Activated naive CD8-positive, alpha-beta T cell treated with anti-CD3 and anti-CD28 coated beads, Interleukin-2, amount 50 U/mL, for 16 hours (primary cell): ENCODE results near the gene SLC1A7.

Experiments used
- DNase-seq: peaks from one replicate; pipeline ENCODE4 v3.0.0-alpha.2; 2020; ENCODE audit warnings: low read depth, low spot score

SLC1A7 gene

DNA sequence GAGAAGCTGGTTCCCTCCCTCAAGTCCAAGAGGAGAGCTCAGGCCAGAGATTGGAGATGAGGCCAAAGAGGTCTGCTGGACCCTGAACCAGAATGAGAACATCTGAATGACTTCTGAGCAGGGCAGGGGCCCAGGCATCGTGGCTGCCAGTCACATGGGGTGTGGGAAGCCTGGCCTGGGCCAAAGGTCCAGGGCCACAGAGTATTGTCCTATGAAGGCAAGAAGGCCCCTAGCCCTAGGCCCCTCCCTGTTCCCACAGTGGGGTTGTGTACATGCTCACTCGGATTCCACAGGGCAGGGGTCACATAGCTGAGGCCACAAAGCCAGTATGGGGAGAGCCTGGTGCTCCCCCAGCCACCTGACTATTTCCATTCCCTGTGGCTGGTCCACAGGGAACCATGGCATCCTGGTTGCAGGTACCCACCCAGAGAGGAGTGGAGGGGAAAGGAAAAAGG is 18.5 kb upstream of the SLC1A7 start:
- DNase-seq = no peak

DNA sequence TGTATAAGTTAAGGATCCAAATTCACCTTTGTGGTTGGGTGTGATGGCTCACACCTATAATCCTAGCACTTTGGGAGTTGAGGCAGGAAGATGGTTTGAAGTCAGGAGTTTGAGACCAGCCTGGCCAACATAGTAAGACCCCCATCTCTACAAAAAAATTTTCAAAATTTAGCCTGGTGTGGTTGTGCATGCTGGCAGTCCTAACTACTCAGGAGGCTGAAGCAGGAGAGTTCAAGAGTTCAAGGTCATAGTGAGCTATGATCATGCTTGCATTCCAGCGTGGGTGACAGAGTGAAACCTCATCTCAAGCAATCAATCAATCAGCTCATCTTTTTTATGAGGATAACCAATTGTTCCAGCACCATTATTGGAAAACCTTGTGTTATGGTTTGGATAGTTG is 16.5 kb upstream of the SLC1A7 start:
- no peak for DNase-seq

DNA sequence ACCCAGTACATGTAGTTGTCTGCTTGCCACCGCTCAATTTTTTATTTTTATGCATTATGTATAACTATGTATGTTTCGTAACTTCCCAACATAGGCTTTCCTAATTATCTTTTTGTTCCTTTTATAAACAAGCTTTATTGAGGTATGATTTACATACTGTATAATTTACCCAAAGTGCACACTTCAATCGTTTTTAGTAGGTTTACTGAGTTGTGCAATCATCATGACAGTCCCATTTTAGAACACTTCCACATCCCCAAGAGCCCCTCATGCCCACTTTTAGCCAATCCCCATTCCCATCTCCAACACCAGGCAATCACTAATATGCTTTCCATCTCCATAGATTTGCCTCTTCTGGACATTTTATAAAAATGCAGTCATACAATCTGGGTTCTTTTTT is 14.3 kb upstream of the SLC1A7 start:
- DNase-seq = no peak

DNA sequence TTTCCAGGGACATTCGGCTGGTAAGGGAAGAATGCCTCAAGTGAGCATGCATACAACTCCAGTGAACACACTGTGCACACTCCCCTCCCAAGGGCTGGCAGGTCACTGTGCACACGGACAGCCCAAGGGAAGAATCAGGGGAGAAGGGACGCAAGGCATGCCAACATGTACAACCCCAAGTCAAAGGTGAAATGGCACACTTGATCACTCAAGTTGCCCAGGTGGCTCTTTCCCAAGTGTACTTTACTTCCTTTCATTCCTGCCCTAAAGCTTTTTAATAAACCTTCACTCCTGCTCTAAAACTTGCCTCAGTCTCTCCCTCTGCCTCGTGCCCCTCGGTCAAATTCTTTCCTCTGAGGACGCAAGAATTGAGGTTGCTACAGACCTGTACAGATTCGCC is 13.5 kb upstream of the SLC1A7 start:
- DNase-seq = no peak

DNA sequence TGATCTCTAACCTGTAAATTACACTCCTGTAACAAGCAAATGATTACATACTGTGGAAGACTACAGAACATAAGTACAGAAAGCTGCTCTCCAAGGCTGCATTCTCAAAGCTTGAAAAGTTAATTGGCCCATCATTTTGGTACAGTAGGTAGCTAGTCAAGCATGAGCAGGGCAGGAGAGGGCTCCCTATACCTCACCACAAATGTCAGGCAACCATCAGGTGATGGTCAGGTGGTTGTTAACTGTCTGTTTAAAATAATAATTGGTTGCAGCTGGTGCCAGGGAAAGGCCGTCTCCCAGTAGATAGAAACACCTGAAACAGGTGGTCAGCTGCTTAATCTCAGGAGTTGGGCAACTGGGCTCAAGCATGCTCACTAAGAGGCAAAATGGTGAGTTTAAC is 13.1 kb upstream of the SLC1A7 start:
- DNase-seq = no peak

DNA sequence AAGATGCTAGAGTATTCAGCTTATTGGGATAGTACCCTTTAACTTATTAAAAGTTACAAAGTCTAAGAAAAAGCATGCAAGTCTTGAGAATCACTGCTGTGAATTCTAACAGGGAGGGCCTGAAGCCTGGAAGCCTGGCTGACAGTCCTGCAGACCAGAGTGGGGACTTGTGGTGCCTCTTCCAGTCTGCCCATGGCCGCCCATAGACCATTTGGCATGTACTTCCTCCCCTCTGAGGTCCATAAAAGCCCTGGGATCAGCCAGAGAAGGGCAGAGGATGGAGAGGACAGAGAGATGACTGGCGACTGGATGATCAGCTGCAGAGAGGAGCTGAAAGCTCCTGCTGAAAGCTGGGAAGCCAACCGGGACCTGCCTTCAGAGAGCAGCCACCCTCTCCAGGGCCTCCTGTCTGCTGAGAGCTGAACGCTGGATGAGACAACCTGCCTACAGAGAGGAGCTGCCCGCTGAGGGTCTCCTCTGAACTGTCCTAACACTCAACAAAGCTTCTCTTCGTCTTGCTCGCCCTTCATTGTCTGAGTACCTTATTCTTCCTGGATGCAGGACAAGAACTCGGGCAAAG is 12.5 kb upstream of the SLC1A7 start:
- no peak for DNase-seq

DNA sequence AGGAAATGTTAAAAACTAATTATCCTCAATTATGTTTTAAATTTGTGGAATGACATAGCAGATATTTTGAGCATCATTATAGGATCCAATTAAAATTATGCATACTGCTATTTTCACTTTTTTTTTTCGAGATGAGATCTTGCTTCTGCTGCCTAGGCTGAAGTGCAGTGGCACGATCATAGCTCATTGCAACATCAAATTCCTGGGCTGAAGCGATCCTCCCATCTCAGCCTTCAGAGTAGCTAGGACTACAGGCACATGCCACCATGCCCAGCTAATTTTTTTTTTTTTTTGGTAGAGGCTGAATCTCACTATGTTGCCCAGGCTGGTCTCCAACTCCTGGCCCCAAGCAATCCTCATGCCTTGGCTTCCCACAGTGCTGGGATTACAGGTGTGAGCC is 11.3 kb upstream of the SLC1A7 start:
- no peak for DNase-seq

DNA sequence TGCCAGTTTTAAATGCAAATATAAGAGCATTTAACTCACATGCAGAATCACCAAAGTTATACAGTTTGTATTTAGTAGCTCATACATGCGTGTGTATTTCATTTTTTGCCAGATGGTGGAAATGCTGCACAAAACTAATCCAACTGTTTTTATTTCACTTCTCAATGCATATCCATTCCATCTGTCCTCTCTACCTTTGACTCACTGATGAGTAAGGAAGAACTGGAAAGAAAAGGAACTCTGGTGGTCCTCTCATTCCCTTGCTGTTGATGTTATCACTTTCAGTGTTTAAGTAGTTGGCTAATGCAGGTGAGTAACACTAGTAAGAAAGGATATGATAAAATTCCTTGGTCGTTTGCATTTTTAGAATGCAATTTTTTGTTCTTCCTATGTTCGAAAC is 5.7 kb upstream of the SLC1A7 start:
- DNase-seq = no peak

DNA sequence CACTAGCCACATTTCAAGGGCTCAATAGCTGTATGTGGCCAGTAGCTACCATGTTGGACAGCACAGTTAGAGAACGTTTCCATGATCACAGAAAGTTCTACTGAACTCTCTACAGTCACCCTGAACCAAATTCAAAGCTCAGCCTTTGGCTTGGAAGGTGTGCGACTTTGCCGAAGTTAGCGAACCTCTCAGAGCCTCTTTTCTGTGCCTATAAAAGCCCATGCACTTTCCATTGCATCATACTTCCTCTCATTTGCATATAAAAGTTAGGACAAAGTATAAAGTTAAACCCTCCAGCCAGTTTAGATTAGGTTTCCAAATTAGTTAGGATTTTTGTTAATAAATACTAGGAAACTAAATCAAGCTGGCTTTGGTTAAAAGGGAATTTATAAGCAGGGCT is 4.7 kb upstream of the SLC1A7 start:
- DNase-seq = no peak

DNA sequence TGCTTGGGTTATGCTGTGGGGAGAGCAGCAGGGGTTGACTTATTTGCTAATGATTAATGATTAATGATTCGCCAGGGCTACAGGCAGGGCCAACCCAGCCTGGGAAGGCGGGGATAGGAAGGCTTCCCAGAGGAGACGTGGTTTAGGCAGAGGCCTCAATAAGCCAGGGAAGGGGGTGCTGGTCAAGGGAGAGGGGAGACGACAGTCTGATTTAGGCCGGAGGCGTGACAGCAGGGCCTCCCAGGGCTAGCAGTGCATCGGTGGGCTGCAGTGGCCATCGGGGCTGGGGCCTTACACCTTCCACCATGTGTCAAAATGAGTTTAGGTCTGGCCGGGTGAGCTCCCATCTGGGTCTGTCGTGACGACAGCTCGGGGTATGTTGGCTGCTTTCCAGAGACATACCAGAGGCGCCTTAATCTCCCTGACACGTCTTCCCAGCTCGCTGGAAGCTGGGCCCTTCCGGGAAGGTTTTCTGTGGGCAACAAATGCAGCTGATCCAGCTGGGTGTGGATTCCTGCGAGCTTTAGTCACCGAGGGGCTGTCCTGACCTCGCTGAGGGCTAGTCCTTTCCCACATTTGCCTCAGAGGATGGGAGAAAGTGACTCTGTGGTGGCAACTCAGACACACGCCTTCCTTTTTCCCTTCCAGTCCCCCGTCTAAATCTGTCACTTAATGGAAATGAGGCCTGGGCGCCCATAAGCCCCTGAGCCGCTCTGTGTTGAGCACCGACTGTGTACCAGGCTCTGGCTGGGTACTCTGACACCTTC is 3.7 kb upstream of the SLC1A7 start:
- no peak for DNase-seq

DNA sequence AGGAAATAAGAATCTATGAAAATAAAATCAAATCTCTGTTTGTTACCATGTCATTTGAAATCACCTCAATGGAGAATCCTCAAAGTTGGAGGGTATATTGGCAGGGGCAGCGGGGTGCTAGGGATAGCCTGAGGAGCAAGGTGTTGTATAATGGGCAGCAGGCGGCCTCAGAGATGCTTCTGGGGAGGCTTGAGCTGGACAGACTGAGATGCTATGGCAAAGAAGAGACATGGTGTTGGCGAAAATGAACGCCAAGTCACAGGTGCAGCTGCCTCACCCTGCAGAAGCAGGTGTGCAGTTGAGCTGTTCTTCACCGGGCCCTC is 3.1 kb upstream of the SLC1A7 start:
- DNase-seq = no peak

DNA sequence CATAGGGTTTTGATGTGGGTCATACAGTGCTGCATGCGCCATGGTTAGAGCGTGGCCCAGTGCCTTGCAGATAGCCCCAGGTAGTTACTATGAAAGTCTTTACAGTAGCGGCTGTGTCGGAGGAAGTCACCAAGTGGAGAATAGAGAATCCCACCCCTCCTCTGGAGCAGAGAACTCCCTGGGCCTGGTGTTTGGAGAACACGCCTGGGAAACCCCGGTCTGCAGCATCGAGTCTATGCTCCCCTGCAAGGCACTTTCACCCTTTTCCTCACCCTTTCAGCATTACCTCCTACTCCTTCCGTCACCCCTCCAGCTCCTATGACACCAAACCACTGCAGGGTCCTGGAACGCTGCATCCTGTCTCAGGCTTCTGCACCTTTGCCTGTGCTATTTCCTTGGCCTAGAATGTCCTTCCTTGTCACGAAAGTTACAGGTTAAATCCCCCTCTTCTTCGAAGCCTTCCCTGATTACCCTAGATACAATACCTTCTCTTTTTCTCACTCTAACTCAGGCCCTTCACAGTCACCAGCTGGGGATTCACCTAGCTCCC is 2.7 kb upstream of the SLC1A7 start:
- no peak for DNase-seq

DNA sequence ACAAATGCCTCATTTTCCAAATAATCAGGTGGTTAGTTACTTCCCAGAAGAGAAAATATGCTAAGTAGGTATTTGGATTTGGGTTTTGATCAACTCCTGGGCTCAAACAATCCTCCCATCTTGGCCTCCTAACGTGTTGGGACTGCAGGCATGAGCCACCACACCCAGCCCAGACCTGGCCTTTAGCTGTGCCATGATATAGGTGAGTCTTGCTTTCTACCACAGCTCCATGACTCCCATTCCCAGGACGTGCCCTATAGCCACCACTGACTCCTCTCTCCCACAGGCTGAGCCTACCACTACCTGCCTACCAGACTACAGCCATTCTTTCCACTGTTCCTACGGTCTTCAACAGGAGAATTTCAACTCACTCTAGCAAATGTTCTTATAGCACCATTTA is 1.8 kb upstream of the SLC1A7 start:
- no peak for DNase-seq

DNA sequence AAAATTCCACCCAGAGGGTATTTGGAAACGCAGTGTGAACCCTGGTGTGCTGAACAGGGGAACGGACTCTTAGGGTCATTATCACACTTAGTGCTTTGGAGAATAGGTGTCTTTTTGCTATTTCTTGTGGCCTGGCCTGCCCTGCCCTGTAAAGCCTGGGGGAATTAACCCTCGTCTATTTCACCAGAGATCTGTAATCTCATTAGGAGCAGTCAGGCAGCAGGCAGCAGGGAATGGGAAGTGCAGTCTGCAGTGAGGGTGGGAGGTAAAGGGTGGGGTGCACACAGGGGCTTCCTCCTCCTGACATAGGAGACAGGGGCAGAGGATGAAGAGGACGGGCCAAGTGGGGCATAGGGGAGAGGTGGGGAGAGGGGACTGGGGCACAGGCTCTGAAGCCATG is 1.1 kb upstream of the SLC1A7 start:
- DNase-seq = no peak

DNA sequence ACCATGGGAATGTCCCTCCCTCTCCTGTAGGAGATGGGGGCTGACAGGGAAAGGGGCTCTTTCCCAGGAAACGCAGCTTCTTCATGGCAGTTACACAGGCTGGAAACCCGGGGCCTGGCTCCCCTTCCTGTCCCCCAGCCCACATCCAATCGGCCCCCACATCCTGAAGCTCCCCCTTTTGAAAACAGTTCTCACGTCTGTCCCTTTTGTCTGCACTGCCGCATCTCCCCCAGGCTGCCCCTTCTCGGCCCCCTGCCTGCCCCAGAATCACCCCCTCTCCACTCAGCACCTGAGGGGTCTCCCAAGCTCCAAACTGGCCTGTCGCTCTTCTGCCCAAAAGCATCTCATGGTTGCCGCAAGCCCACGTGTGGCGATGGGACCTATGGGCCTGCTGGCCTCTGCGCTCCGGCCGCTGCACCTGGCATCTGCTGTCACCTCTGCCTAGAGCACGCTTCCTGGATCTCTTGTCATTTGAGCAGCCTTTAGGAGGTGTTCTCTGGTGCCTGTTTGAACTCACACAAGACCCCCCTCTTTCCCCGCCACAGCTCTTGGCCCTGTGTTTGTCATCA is 867 bp downstream of the SLC1A7 start:
- DNase-seq = no peak

DNA sequence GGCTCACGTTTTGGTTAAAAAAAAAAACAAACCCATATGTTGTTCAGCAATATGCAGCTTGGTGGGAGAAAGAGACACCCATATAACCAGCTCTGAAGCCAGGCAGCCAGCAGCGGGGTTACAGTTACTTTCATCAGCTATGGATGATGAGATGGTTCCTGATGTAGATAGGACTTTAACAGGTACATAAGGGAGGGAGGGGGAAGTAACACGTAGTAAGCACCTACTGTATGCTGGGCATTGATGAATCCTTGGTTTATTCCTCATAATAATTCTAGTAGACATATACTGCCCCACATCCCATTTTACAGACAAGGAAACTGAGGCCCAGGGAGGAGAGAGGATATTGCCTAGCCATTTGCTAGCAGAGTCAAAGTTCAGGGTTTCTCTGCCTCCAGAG is 2.0 kb downstream of the SLC1A7 start:
- DNase-seq = no peak

DNA sequence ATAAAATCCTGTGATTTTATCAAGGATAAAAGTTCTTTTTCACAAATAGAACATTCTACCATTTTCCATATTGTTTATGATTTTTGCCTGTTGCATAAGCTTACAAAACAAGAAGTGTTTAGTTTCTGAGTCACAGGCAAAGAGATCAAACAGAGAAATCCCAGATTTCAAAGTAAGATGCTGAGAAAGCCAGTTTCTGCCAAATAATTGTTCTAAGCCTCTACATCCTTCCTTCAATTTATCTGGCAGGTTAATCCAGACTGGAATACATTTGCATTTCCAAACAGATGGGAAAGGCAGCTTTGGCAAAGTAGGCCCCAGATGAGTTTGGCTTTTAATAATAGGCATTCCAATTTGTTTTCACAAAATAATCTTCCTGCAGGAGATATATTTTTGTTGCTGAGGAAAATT is 2.5 kb downstream of the SLC1A7 start:
- no peak for DNase-seq

DNA sequence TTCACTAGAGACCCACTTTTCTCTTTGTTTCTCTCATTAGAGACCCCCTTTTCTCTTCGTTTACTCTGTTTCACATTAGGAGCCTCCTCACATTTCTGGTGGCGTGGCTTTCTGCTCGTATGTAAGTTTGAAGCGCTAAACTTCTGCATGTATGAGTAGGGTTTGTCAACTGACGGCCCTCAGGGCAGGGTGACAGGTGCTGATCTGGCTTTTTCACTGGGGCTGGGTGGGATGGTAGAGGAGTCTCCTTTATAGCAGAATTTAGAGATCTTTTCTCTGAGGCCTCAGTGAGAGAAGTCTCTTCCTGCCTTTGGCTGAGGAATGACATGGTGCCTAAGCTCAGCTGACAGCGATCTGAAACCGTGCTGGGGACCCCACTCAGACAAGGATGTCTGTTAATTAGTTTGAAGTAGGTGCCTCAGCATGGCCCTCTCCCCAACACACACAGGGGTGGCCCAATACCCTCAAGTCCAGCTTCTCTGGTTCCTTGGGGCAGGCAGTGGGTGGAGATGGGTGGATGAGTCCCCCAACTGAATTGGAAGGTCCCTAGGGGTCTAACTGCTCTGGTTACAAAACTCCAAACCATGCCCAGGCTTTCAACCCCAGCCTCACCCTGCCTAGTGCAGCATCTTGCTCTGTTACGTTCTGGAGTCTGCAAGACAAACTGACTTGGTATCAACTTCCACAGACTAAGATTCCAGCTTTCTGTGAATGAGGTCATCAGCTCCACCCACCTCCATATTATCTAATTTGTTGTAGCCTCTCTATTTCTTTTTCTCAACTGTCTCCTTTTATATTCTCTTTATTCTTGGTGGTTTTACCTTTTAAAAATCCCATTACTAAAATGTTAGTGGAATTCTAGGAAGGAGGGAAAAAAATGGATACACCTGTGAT is 3.2 kb downstream of the SLC1A7 start:
- no peak for DNase-seq

DNA sequence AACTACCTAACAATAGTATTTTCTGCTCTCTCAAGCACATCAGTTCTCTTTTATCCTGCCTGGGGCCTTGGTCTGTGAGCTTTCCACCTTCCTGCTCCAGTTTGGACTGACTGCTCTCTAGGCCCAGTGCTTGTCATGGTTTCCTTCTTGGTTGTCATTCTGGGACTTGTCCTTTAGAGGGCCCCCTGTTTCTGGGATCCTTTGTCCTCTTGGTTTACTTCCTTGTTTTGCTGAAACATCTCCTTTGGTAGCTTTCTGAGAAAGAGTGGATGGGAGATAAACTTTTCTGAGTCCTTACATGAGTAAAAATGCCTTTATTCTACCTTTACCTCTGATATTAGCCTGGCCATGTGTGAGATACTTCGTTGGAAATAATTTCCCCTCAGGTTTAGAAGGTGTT is 4.7 kb downstream of the SLC1A7 start:
- DNase-seq = no peak

DNA sequence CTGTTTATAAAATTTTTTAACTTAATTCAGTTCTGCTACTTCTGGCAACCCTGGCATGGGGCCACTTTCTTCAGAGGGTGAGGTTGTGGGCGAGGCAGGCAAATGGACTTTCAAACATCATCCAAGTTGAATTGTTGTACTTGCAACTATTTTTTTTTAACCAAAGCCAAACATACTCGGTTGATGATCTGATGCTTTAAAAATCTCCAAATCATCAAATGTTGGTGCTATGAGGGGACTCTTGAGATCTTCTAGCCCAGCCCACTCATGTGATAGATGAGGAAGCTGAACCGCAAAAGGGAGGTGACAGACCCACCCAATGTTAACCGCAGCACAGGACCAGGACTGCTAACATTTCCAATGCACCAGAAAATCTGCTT is 6.7 kb downstream of the SLC1A7 start:
- DNase-seq = no peak

DNA sequence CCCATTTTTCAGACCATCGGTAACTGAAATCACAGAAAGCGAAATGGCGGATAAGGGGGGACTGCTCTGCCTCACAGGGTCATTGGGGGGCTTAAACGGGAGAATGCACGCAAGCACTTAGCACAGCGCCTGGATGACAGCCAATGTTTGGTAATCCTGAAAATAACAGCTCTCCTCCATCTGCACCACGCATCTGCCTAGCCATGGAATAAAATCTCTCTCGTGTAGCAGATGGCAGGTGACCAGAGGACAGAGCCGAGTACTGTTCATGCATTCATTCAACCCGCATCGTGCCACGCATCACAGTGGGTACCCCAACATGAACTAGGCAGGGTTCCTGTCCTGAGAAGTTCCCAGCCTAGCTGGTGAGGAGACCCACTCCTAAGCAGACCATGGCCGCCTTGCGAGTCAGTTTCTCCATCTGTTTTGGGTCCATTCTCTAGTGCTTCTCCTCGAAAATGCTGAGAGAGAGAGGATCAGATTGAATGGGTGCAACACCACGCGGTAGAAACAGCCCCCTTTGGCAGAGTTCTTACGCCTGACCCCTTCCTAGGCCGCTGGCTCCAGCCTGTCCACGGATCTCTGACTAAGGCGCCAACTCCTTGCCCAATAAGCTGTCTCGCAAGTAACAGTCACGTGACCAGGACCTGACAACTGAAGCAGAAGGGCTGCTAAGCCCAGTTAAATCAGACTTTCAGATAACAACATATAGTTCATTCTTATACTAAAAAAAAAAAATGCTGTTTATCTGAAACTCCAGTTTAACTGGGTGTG is 7.3 kb downstream of the SLC1A7 start:
- DNase-seq = no peak
